Activated CD8-positive, alpha-beta memory T cell treated with anti-CD3 and anti-CD28 coated beads, Interleukin-2, amount 10 ng/mL, durations not matched to agents 7 days and 5 days (primary cell): ENCODE measurements around the gene C5AR2. TPM values are rescaled to one million over a fixed set of nuclear protein-coding genes. Genes with fewer than 3 reads are reported as not detected.
A peak's percentile ranks its signal among the peaks of the same experiment; 100 is the strongest.
"Not testable (repeated sequence)": the region's sequence is repeated elsewhere in the genome, so short reads cannot be mapped to it uniquely, and the experiment has no call there.

Source experiments
- ATAC-seq: fragments of 150-1000 bp; cut with Tn5 transposase; one replicate; pipeline ENCODE4 v1.10.0; 2021; ENCODE audit warnings: moderate library complexity
- CTCF ChIA-PET: fragments of 350-600 bp; sonication (Branson Sonifier 250); formaldehyde crosslinking; loops from one replicate; lab custom pipeline; 2021; ENCODE audit warnings: antibody characterized with exemption; lab: Charles Lee
- DNase-seq: peaks from one replicate; pipeline ENCODE4 v3.0.0-alpha.2; 2020
- H3K27ac Mint-ChIP-seq: one replicate; pipeline ENCODE4 v1.8.0; 2021; ENCODE audit warnings: mild to moderate bottlenecking, mixed read lengths
- H3K27me3 Mint-ChIP-seq: one replicate; pipeline ENCODE4 v1.8.0; 2021; ENCODE audit warnings: mixed read lengths
- H3K36me3 Mint-ChIP-seq: one replicate; pipeline ENCODE4 v1.8.0; 2021; ENCODE audit warnings: mild to moderate bottlenecking, mixed read lengths
- H3K4me1 Mint-ChIP-seq: one replicate; pipeline ENCODE4 v1.8.0; 2021; ENCODE audit warnings: mixed read lengths
- H3K4me3 Mint-ChIP-seq: one replicate; pipeline ENCODE4 v1.8.0; 2021; ENCODE audit warnings: mild to moderate bottlenecking, moderate library complexity, mixed read lengths
- H3K9me3 Mint-ChIP-seq: one replicate; pipeline ENCODE4 v1.8.0; 2022; ENCODE audit warnings: low read depth, mixed read lengths
- total RNA-seq, 2 experiments: library from RNA; stranded (reverse); gene quantifications; one replicate each; pipeline ENCODE4 v1.2.3, GENCODE V29; 2021

The C5AR2 gene
- total RNA-seq, 2 experiments from 2014 or later = 0.07 to 0.29 TPM

DNA sequence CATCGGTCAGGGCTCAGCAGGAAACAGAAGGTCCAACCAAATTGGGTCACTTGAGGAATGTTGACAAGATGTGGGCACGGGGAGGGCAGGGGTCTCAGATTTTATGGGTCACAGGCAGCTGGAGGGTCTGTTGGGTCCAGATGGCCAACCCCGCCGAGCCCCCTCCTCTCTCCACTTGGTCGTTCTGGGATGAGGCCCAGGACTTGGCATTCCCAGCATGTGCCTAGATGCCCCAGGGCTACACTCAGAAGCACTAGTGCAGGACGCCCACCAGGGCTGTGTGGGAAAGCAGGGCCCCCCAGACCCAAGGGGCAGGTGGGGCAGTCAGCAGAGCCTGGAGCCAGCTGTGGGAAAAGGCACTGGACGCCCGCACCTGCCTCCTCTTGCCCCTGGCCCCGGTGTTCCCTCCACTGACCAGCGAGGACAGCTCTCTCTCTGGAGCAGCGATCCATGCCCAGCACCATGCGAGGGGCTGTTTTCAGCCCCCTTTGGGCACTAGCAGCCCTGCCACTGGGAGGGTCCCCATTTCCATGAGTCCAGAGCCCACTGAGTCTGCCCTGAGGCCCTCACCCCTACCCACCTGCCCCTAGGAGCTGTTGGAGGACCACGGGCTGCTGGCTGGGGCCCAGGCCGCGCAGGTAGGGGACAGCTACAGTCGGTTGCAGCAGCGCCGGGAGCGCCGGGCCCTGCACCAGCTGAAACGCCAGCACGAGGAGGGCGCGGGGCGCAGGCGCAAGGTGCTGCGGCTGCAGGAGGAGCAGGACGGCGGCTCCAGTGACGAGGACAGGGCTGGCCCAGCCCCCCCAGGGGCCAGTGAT is 43.1 kb downstream of the C5AR2 start:
- Mint-ChIP-seq H3K27me3 (no peaks in the 10 kb centered on the region), H3K27ac (no peak overlapping the region), H3K4me3 (no peak overlapping the region), H3K4me1 (no peaks in the 10 kb centered on the region), H3K9me3 (no peaks in the 10 kb centered on the region), H3K36me3 (peaks cover 2% of the 10 kb centered on the region)
- ATAC-seq (no peak), DNase-seq (no peak)
- CTCF ChIA-PET = interaction anchor here (0.6 to 2.3 kb wide), 4 partner anchors 16 to 252 kb away, joined by 3 to 11 read pairs (median 3); partner anchors contain the start of gene DHX34

DNA sequence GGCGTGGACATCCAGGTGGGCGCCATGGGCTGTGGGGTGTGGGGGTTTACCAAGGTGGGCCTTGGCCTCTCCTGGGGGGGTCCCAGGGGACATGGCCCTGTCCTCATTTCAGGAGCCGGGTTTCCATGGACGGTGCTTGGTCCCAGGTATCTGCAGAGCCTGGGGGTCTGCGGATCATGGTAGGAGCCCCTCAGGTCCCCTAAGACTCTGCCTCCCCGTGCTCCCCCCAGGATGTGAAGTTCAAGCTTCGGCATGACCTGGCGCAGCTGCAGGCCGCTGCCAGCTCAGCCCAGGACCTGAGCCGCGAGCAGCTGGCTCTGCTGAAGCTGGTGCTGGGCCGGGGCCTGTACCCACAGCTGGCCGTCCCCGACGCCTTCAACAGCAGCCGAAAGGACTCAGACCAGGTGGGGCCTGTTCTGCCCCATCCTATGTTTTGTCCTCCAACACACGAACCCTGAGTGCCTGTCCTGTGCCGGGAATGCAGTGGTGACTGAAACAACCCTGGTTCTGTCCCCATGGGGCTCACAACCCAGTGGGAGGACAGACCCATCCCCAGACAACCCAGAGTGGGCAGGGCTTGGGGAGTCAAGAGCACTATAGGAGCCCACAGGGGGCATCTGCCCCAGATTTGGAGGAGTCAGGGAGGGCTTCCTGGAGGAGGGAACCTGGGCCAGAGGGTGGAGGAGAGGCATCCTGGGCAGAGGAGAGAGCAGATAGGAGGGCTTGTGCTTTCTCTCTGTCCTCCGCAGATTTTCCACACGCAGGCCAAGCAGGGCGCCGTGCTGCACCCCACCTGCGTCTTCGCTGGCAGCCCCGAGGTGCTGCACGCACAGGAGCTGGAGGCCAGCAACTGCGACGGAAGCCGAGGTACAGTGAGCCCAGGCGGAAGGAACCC is 44.0 kb downstream of the C5AR2 start:
- Mint-ChIP-seq H3K27me3 (no peaks in the 10 kb centered on the region), H3K4me3 (no peak overlapping the region), H3K9me3 (no peaks in the 10 kb centered on the region), H3K36me3 (peaks cover 5% of the 10 kb centered on the region), H3K4me1 (no peaks in the 10 kb centered on the region), H3K27ac (no peak overlapping the region)
- CTCF ChIA-PET = interaction anchor here (1.3 to 2.3 kb wide), 2 partner anchors 15 to 52 kb away, joined by 4 to 11 read pairs; no protein-coding TSS in a partner anchor
- ATAC-seq (no peak), DNase-seq (no peak)

DNA sequence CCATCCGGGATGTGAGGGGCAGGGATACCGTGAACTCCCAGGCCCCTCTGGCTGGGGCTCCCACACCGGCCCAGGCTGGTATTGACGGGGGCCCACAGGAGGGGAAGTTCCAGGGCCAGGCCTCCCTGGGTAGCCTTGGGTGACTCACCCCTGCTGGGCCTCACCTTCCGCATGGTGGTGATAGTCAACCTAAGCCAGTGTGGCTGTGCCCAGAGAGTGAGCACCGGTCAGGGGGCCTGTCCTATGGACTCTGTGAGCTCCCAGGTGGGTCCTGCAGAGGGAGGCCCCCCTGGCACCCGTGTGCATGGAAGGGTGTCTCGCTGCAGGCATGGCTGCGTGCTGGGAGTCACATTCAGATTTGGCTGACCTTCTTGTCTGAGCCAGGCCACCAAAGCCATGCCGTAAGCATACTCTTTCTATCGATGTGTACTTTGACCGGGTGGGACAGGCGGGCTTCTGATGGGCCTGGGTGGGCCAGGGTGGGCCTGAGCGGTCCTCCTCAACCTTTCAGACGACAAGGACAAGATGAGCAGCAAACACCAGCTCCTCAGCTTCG is 44.7 kb downstream of the C5AR2 start:
- Mint-ChIP-seq H3K27me3 (no peaks in the 10 kb centered on the region), H3K4me1 (peaks cover 6% of the 10 kb centered on the region), H3K27ac (no peak overlapping the region), H3K36me3 (peaks cover 10% of the 10 kb centered on the region), H3K9me3 (no peaks in the 10 kb centered on the region), H3K4me3 (no peak overlapping the region)
- DNase-seq = no peak
- CTCF ChIA-PET = interaction anchor here (1.3 kb wide), 1 partner anchor 52 kb away, joined by 4 read pairs; no protein-coding TSS in a partner anchor
- no peak for ATAC-seq

DNA sequence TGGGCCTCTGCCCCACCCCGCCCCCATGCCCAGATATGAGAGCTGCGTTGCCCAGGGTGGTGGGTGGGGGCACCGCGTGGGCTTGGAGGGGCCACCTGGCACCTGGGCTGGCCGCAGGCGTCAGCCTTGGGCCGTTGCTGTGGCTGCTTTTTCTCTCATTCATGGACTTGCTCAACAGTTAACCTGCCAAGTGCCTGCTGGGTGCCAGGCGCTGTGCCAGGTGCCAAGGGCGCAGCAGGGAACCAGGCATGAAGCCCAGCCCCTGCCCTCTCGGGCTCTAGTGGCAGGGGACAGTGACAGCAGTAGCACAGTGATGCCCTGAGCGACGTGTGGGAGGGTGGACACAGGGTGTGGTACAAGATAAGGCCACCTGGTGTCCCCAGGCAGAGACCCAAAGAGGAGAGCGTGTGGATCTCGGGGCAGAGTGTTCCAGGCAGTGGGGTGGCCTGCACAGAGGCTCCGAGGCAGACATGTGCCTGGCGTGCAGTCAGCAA is 45.3 kb downstream of the C5AR2 start:
- H3K4me3 Mint-ChIP-seq = no peak overlapping the region
- ATAC-seq = no peak
- DNase-seq = no peak
- peaks cover 12% of the 10 kb centered on the region for H3K4me1 Mint-ChIP-seq
- H3K27ac Mint-ChIP-seq = no peak overlapping the region
- H3K36me3 Mint-ChIP-seq = peaks cover 10% of the 10 kb centered on the region
- H3K27me3 Mint-ChIP-seq = no peaks in the 10 kb centered on the region
- H3K9me3 Mint-ChIP-seq = no peaks in the 10 kb centered on the region
- CTCF ChIA-PET = no interaction called here

DNA sequence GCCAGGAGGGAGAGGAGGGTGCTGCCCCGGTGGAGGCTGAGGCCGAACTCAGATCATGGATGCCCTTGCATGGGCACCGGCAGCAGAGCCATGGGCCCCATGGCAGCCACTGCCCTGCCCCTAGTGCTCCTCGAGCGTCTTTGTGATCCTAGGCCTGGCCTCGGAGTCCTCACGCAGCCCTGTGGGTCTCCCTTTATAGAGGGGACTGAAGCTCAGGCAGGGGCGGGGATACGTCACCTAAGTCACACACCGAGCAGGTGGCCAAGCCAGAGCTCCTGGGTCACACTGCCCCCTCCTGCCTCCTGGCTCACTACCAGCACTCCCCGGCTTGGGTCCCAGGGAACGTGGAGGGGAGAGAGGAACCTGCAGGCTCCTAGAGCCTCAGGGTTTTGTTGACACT is 45.8 kb downstream of the C5AR2 start:
- no peak for DNase-seq
- no peak overlapping the region for H3K27ac Mint-ChIP-seq
- H3K27me3 Mint-ChIP-seq = no peaks in the 10 kb centered on the region
- peaks cover 10% of the 10 kb centered on the region for H3K36me3 Mint-ChIP-seq
- H3K4me3 Mint-ChIP-seq = no peak overlapping the region
- H3K9me3 Mint-ChIP-seq = no peaks in the 10 kb centered on the region
- H3K4me1 Mint-ChIP-seq = peaks cover 14% of the 10 kb centered on the region
- CTCF ChIA-PET = no interaction called here
- no peak for ATAC-seq

DNA sequence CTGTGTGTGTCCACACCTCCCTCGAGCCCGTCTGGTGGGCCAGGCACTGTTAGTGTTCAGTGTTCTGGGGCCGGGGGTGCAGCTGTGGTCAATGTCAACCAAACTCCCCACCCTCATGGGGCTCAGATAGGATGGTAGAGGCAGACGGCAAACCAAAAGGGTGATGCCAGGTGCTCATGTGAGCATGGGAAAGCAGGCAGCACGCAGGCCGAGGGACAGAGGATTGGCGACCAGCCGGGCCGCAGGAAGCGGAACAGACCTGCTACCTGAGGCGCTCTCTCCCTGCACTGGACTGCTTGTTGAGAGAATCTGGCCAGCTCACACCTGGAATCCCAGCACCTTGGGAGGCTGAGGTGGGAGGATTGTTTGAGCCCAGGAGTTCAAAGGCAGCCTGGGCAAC is 46.3 kb downstream of the C5AR2 start:
- ATAC-seq (no peak), DNase-seq (no peak)
- Mint-ChIP-seq H3K27me3 (no peaks in the 10 kb centered on the region), H3K36me3 (peaks cover 10% of the 10 kb centered on the region), H3K9me3 (no peaks in the 10 kb centered on the region), H3K4me3 (no peak overlapping the region), H3K27ac (no peak overlapping the region), H3K4me1 (peaks cover 16% of the 10 kb centered on the region)
- CTCF ChIA-PET = no interaction called here

DNA sequence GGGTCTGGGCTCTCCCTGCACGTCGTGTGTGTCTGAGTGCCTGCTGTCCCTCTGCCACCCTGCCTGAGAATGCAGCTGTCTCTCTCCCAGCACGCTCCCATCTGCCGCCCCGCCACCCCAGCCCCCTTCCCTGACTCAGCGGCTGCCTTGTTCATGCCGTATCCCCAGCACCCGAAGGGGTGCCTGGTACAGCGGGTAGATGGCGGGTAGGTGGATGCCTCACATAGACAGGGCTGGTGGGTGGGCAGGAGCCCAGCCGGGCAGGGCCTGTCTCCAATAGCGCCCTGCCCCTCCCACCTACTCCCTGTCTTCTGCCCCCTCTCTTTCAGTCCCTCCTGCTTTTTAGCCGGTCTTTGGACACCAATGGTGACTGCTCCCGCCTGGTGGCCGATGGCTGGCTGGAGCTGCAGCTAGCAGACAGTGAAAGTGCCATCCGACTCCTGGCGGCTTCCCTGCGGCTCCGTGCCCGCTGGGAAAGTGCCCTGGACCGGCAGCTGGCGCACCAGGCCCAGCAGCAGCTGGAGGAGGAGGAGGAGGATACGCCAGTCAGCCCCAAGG is 47.5 kb downstream of the C5AR2 start:
- Mint-ChIP-seq H3K4me3 (no peak overlapping the region), H3K36me3 (peaks cover 10% of the 10 kb centered on the region), H3K4me1 (peaks cover 19% of the 10 kb centered on the region), H3K27me3 (no peaks in the 10 kb centered on the region), H3K27ac (no peak overlapping the region), H3K9me3 (no peaks in the 10 kb centered on the region)
- no peak for ATAC-seq
- DNase-seq = no peak
- CTCF ChIA-PET = interaction anchor here (1.7 kb wide), 1 partner anchor 12 kb away, joined by 5 read pairs; no protein-coding TSS in a partner anchor

DNA sequence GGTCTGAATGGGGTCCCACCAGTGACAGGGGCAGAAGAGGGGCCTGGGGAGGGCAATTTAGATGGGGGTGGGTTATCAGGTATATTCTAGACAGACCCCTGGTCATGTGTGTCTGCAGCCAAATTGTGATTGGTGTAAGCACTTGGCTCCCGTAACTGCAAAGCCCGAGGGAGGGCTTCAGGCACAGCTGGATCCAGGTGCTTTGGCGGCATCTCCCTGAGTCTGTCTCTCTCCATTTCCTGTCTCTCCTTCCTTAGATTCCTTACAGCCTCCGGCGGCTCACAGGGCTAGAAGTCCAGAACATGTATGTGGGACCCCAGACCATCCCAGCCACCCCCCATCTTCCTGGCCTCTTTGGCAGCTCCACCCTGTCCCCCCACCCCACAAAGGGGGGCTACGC is 48.6 kb downstream of the C5AR2 start:
- no peak for DNase-seq
- no peak for ATAC-seq
- no peak overlapping the region for H3K27ac Mint-ChIP-seq
- no peaks in the 10 kb centered on the region for H3K27me3 Mint-ChIP-seq
- CTCF ChIA-PET = interaction anchor here (1.6 to 1.7 kb wide), 2 partner anchors 11 to 31 kb away, joined by 5 to 6 read pairs; partner anchors contain the start of gene DHX34
- no peak overlapping the region for H3K4me3 Mint-ChIP-seq
- no peaks in the 10 kb centered on the region for H3K9me3 Mint-ChIP-seq
- H3K36me3 Mint-ChIP-seq = peaks cover 10% of the 10 kb centered on the region
- H3K4me1 Mint-ChIP-seq = peaks cover 19% of the 10 kb centered on the region

DNA sequence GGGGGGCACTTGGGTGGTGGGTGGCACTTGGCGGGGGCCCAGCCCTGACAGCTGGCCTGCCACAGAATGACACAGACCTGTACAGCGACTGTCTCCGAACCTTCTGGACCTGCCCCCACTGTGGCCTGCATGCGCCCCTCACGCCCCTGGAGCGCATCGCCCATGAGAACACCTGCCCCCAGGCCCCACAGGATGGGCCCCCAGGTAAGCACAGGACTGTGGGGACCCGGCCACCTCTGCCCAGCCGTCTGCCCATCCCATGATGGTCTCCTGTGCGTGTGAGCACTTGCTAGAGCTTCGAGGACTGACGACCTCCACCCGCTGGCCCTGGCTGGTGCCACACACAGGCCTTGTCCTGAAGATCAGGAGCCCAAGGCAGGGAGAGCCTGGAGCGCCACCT is 49.1 kb downstream of the C5AR2 start:
- ATAC-seq = no peak
- H3K9me3 Mint-ChIP-seq = no peaks in the 10 kb centered on the region
- H3K27ac Mint-ChIP-seq = peak overlapping the region; percentile 15
- H3K36me3 Mint-ChIP-seq = peaks cover 9% of the 10 kb centered on the region
- H3K4me3 Mint-ChIP-seq = no peak overlapping the region
- peaks cover 19% of the 10 kb centered on the region for H3K4me1 Mint-ChIP-seq
- H3K27me3 Mint-ChIP-seq = no peaks in the 10 kb centered on the region
- DNase-seq = no peak
- CTCF ChIA-PET = interaction anchor here (1.6 to 1.7 kb wide), 2 partner anchors 10 to 32 kb away, joined by 5 to 6 read pairs; partner anchors contain the start of gene DHX34

DNA sequence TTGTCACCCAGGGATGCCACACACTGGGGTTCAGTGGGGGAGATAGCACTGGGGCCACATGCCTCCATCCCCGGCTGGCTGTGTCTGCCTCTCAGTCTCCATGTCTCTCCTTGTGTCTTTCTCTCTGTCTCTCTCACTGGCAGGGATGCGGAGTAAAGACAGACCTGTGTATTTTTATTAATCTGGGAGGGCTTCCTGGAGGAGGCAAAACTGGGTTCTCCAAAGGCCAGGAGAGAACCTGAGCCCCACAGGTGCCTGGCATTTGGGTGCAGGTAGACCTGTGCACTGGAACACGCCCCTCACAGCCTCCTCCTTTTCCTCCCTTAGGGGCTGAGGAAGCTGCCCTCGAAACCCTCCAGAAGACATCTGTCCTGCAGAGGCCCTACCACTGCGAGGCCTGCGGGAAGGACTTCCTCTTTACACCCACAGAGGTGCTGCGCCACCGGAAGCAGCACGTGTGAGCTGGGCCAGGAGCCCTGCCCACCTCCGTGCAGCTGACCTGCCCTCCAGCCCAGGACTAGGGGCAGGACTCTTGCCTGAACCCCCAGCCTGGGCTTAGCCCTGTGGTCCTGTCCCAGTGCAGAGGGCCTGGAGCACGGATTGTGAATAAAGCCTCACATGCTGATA is 49.8 kb downstream of the C5AR2 start:
- peak; percentile 77 for ATAC-seq
- peak; percentile 72 for DNase-seq
- Mint-ChIP-seq H3K36me3 (peaks cover 9% of the 10 kb centered on the region), H3K4me3 (no peak overlapping the region), H3K9me3 (no peaks in the 10 kb centered on the region), H3K4me1 (peaks cover 19% of the 10 kb centered on the region), H3K27me3 (no peaks in the 10 kb centered on the region), H3K27ac (peak overlapping the region; percentile 15)
- CTCF ChIA-PET = interaction anchor here (1.6 to 1.7 kb wide), 2 partner anchors 10 to 33 kb away, joined by 6 to 9 read pairs; partner anchors contain the start of gene DHX34

DNA sequence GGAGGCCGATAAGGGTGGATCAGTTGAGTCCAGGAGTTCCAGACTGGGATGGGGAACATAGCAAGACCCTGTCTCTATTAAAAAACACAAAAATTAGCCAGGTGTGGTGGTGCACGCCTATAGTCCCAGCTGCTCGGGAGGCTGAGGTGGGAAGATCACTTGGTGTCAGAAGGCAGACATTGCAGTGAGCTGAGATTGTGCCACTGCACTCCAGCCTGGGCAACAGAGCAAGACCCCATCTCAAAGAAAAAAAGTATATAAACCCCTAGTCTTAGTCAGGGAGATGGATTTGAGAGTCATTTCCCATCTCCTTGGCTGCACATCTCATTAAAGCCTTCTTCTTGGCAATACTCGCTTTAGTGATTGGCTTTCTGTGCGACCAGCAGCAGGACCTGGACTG is 51.9 kb downstream of the C5AR2 start:
- H3K9me3 Mint-ChIP-seq, DNase-seq, H3K27me3 Mint-ChIP-seq, H3K36me3 Mint-ChIP-seq, H3K4me3 Mint-ChIP-seq, H3K27ac Mint-ChIP-seq, ATAC-seq: not testable (repeated sequence)
- CTCF ChIA-PET = interaction anchor here (0.6 to 1.3 kb wide), 3 partner anchors 21 to 728 kb away, joined by 3 to 5 read pairs (median 3); partner anchors contain the start of gene DHX34
- H3K4me1 Mint-ChIP-seq = peaks cover 19% of the 10 kb centered on the region

DNA sequence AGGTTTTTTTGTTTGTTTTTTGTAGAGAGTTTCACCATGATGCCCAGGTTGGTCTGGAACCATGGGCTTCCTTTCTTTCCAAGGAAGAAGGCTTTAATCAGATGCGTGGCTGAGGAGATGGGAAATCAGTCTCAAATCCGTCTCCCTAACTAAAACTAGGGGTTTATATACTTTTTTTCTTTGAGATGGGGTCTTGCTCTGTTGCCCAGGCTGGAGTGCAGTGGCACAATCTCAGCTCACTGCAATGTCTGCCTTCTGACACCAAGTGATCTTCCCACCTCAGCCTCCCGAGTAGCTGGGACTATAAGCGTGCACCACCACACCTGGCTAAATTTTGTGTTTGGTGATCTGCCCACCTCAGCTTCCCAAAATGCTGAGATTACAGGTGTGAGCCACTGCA is 52.6 kb downstream of the C5AR2 start:
- DNase-seq, H3K36me3 Mint-ChIP-seq, H3K9me3 Mint-ChIP-seq, H3K27ac Mint-ChIP-seq, H3K4me3 Mint-ChIP-seq, ATAC-seq, H3K27me3 Mint-ChIP-seq: not testable (repeated sequence)
- H3K4me1 Mint-ChIP-seq = peaks cover 19% of the 10 kb centered on the region
- CTCF ChIA-PET = interaction anchor here (0.6 kb wide), 2 partner anchors 22 to 728 kb away, joined by 3 to 5 read pairs; no protein-coding TSS in a partner anchor
